NCI-H226 (cell line): Measurements from ENCODE around the gene FBXO31.
"Not testable (repeated sequence)": the region's sequence is repeated elsewhere in the genome, so short reads cannot be mapped to it uniquely, and the experiment has no call there.

Experiments used
- DNase-seq: peaks from one replicate; pipeline ENCODE4 v3.0.0-alpha.2; 2015

The FBXO31 gene

GRCh38 chr16:87411375-87412271 lies 28.0 kb upstream of the FBXO31 start:
- no peak for DNase-seq

- DNase-seq, result no peak
Measured at GRCh38 chr16:87410968-87411367, 27.4 kb upstream of the FBXO31 start.

- DNase-seq, result no peak
Measured at GRCh38 chr16:87410530-87410929, 27.0 kb upstream of the FBXO31 start.

GRCh38 chr16:87409781-87410180 lies 26.2 kb upstream of the FBXO31 start:
- DNase-seq, result no peak

- no peak for DNase-seq
Measured at GRCh38 chr16:87409153-87409552, 25.6 kb upstream of the FBXO31 start.

- no peak for DNase-seq
Measured at GRCh38 chr16:87407511-87408112, 24.0 kb upstream of the FBXO31 start.

- no peak for DNase-seq
Measured at GRCh38 chr16:87406495-87407088, 23.0 kb upstream of the FBXO31 start.

- no peak for DNase-seq
Measured at GRCh38 chr16:87404764-87405625, 21.4 kb upstream of the FBXO31 start.

GRCh38 chr16:87395181-87395842 lies 11.7 kb upstream of the FBXO31 start:
- DNase-seq, result no peak

- DNase-seq, result no peak
Measured at GRCh38 chr16:87393680-87394055, 10.1 kb upstream of the FBXO31 start.

- DNase-seq, result no peak
Measured at GRCh38 chr16:87392821-87393679, 9.5 kb upstream of the FBXO31 start.

- DNase-seq, result peak; percentile 83
Measured at GRCh38 chr16:87391950-87392820, 8.6 kb upstream of the FBXO31 start, which contains the start of gene MAP1LC3B. MAP1LC3B (plus strand) TSS chr16:87392336; CDS start chr16:87392428, 92 bp downstream.

GRCh38 chr16:87391324-87391949 lies 7.9 kb upstream of the FBXO31 start:
- DNase-seq, result no peak

GRCh38 chr16:87390641-87391323 lies 7.2 kb upstream of the FBXO31 start:
- DNase-seq, result no peak

GRCh38 chr16:87389914-87390313 lies 6.3 kb upstream of the FBXO31 start:
- not testable (repeated sequence) for DNase-seq

GRCh38 chr16:87389245-87389644 lies 5.7 kb upstream of the FBXO31 start:
- DNase-seq, result no peak

- no peak for DNase-seq
Measured at GRCh38 chr16:87388818-87389134, 5.2 kb upstream of the FBXO31 start.

- peak; percentile 99 for DNase-seq
Measured at GRCh38 chr16:87387942-87388817, 4.6 kb upstream of the FBXO31 start.

- DNase-seq, result not testable (repeated sequence)
Measured at GRCh38 chr16:87384875-87385167, 1.2 kb upstream of the FBXO31 start.
